ENCODE measurements around the gene N4BP2L2. TPM values are rescaled to one million over a fixed set of nuclear protein-coding genes. Genes with fewer than 3 reads are reported as not detected.

N4BP2L2 gene
- total and polyA plus RNA-seq, 2 experiments from 2014 or later, result 63.1 to 160 TPM

DNA sequence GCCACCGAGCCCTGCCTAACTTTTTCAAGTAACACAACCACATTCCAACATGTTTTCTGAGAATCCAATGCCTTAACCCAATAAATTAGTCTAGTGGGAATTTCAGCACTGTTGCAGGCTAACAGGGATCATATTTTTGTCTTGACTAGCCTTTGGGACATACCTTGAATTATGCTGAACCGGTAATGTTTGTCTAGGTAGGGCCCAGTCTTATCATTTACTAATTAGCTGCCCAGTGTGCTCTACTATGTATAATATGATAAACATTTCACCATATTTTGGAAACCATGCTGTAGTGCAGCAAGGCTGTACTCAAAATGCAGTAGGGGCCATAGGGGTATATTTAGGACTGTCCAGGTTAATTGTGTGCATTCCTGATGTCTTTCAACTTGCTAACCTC is 44.4 kb upstream of the N4BP2L2 start (continued):
- TF ChIP-seq, protein P1, sequence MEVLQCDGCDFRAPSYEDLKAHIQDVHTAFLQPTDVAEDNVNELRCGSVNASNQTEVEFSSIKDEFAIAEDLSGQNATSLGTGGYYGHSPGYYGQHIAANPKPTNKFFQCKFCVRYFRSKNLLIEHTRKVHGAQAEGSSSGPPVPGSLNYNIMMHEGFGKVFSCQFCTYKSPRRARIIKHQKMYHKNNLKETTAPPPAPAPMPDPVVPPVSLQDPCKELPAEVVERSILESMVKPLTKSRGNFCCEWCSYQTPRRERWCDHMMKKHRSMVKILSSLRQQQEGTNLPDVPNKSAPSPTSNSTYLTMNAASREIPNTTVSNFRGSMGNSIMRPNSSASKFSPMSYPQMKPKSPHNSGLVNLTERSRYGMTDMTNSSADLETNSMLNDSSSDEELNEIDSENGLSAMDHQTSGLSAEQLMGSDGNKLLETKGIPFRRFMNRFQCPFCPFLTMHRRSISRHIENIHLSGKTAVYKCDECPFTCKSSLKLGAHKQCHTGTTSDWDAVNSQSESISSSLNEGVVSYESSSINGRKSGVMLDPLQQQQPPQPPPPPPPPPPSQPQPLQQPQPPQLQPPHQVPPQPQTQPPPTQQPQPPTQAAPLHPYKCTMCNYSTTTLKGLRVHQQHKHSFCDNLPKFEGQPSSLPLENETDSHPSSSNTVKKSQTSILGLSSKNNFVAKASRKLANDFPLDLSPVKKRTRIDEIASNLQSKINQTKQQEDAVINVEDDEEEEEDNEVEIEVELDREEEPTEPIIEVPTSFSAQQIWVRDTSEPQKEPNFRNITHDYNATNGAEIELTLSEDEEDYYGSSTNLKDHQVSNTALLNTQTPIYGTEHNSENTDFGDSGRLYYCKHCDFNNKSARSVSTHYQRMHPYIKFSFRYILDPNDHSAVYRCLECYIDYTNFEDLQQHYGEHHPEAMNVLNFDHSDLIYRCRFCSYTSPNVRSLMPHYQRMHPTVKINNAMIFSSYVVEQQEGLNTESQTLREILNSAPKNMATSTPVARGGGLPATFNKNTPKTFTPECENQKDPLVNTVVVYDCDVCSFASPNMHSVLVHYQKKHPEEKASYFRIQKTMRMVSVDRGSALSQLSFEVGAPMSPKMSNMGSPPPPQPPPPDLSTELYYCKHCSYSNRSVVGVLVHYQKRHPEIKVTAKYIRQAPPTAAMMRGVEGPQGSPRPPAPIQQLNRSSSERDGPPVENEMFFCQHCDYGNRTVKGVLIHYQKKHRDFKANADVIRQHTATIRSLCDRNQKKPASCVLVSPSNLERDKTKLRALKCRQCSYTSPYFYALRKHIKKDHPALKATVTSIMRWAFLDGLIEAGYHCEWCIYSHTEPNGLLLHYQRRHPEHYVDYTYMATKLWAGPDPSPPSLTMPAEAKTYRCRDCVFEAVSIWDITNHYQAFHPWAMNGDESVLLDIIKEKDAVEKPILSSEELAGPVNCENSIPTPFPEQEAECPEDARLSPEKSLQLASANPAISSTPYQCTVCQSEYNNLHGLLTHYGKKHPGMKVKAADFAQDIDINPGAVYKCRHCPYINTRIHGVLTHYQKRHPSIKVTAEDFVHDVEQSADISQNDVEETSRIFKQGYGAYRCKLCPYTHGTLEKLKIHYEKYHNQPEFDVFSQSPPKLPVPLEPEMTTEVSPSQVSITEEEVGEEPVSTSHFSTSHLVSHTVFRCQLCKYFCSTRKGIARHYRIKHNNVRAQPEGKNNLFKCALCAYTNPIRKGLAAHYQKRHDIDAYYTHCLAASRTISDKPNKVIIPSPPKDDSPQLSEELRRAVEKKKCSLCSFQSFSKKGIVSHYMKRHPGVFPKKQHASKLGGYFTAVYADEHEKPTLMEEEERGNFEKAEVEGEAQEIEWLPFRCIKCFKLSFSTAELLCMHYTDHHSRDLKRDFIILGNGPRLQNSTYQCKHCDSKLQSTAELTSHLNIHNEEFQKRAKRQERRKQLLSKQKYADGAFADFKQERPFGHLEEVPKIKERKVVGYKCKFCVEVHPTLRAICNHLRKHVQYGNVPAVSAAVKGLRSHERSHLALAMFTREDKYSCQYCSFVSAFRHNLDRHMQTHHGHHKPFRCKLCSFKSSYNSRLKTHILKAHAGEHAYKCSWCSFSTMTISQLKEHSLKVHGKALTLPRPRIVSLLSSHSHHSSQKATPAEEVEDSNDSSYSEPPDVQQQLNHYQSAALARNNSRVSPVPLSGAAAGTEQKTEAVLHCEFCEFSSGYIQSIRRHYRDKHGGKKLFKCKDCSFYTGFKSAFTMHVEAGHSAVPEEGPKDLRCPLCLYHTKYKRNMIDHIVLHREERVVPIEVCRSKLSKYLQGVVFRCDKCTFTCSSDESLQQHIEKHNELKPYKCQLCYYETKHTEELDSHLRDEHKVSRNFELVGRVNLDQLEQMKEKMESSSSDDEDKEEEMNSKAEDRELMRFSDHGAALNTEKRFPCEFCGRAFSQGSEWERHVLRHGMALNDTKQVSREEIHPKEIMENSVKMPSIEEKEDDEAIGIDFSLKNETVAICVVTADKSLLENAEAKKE (CRISPR knock-in tag; IDR thresholded peaks at IDR 0.05), result no peak
- TF ChIP-seq, protein P2, sequence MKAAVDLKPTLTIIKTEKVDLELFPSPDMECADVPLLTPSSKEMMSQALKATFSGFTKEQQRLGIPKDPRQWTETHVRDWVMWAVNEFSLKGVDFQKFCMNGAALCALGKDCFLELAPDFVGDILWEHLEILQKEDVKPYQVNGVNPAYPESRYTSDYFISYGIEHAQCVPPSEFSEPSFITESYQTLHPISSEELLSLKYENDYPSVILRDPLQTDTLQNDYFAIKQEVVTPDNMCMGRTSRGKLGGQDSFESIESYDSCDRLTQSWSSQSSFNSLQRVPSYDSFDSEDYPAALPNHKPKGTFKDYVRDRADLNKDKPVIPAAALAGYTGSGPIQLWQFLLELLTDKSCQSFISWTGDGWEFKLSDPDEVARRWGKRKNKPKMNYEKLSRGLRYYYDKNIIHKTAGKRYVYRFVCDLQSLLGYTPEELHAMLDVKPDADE (IDR thresholded peaks at IDR 0.05), result no peak
- no peak for TF ChIP-seq EZH2phosphoT487 (IDR thresholded peaks at IDR 0.05; ENCODE audit: unreplicated experiment)
- TF ChIP-seq ZNF331 (CRISPR knock-in tag; IDR thresholded peaks at IDR 0.05; ENCODE audit: low read depth), result no peak
- TF ChIP-seq NANOG (IDR thresholded peaks at IDR 0.05; ENCODE audit: borderline replicate concordance), result no peak
- TF ChIP-seq STAT1 (IDR thresholded peaks at IDR 0.05; ENCODE audit: unreplicated experiment), result no peak

DNA sequence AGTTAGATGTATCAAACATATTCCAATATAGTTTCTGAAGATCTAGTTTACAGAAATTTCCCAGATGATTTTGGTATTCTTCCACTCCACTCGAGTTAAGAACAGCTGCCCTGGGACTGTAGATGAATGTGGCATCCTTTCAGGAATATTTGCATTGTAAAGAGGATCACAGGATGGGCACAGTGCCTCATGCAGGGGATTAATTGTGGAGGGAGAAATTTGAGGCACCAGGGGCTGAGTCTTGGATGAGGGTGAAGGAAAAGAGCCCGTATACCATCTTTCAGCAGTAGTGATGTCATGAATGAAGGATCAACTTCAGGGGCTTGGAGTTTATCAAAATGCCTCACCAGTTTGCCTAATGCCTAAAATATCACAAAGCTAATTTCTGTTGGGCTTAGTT is 43.7 kb upstream of the N4BP2L2 start:
- no peak for ATAC-seq
- H2AFZ ChIP-seq, result no peak overlapping the region
- H3K27me3 Mint-ChIP-seq (ENCODE audit: insufficient read depth, low read depth, poor library complexity), result peaks cover 6% of the 10 kb centered on the region
- H3K4me2 ChIP-seq, result no peak overlapping the region
- TF ChIP-seq EZH2 (IDR thresholded peaks at IDR 0.05; ENCODE audit: low read depth, unreplicated experiment), result no peak
- TF ChIP-seq, protein P3, sequence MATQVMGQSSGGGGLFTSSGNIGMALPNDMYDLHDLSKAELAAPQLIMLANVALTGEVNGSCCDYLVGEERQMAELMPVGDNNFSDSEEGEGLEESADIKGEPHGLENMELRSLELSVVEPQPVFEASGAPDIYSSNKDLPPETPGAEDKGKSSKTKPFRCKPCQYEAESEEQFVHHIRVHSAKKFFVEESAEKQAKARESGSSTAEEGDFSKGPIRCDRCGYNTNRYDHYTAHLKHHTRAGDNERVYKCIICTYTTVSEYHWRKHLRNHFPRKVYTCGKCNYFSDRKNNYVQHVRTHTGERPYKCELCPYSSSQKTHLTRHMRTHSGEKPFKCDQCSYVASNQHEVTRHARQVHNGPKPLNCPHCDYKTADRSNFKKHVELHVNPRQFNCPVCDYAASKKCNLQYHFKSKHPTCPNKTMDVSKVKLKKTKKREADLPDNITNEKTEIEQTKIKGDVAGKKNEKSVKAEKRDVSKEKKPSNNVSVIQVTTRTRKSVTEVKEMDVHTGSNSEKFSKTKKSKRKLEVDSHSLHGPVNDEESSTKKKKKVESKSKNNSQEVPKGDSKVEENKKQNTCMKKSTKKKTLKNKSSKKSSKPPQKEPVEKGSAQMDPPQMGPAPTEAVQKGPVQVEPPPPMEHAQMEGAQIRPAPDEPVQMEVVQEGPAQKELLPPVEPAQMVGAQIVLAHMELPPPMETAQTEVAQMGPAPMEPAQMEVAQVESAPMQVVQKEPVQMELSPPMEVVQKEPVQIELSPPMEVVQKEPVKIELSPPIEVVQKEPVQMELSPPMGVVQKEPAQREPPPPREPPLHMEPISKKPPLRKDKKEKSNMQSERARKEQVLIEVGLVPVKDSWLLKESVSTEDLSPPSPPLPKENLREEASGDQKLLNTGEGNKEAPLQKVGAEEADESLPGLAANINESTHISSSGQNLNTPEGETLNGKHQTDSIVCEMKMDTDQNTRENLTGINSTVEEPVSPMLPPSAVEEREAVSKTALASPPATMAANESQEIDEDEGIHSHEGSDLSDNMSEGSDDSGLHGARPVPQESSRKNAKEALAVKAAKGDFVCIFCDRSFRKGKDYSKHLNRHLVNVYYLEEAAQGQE (IDR thresholded peaks at IDR 0.05; ENCODE audit: unreplicated experiment), result no peak
- TF ChIP-seq JUNB (IDR thresholded peaks at IDR 0.05; ENCODE audit: unreplicated experiment), result no peak
- no peak for TF ChIP-seq ZNF114 (CRISPR knock-in tag; IDR thresholded peaks at IDR 0.05)
- TF ChIP-seq STAT1 (IDR thresholded peaks at IDR 0.05; ENCODE audit: unreplicated experiment), result no peak
- TF ChIP-seq ZNF331 (CRISPR knock-in tag; IDR thresholded peaks at IDR 0.05; ENCODE audit: low read depth), result no peak
- TF ChIP-seq CREB1 (CRISPR knock-in tag; IDR thresholded peaks at IDR 0.05; ENCODE audit: low read depth), result no peak
- TF ChIP-seq EZH2phosphoT487 (IDR thresholded peaks at IDR 0.05; ENCODE audit: unreplicated experiment), result no peak
- peaks cover 5% of the 10 kb centered on the region for H3K36me3 Mint-ChIP-seq (ENCODE audit: low read depth)
- H3F3A ChIP-seq (replicated peaks; ENCODE audit: low read depth), result no peaks in the 10 kb centered on the region
- DNase-seq (ENCODE audit: low spot score), result no peak
- H3K27ac ChIP-seq (ENCODE audit: low read depth), result no peak overlapping the region
- H3K79me2 ChIP-seq (replicated peaks; ENCODE audit: insufficient read depth), result peaks cover 1% of the 10 kb centered on the region; the same call in 1 of the 2 replicates
- H3K36me3 ChIP-seq (ENCODE audit: insufficient read depth), result no peaks in the 10 kb centered on the region
- no peak overlapping the region for H3K27ac Mint-ChIP-seq
- H3K27me3 ChIP-seq (ENCODE audit: insufficient read depth), result no peaks in the 10 kb centered on the region
- peaks cover 2% of the 10 kb centered on the region; the same call in 2 of the 3 replicates for H3K4me1 Mint-ChIP-seq
- H3K4me1 ChIP-seq (ENCODE audit: insufficient read depth), result no peaks in the 10 kb centered on the region
- H3K9me3 Mint-ChIP-seq, result peaks cover 16% of the 10 kb centered on the region
- no peaks in the 10 kb centered on the region for H4K20me1 ChIP-seq (replicated peaks; ENCODE audit: insufficient read depth)
- no peak overlapping the region for H3K4me3 Mint-ChIP-seq
- H3K9me2 ChIP-seq (ENCODE audit: insufficient read depth), result no peaks in the 10 kb centered on the region
- H3K4me3 ChIP-seq, result no peak overlapping the region

Data from GM23338 (cell line).